PC-9 (cell line): Measurements from ENCODE around the gene VGLL2.

Experiments used
- EZH2 ChIP-seq: fragments of 200-600 bp; sonication (generic); IDR thresholded peaks from 2 replicates; pipeline ENCODE4 v1.8.0; 2017; ENCODE audit warnings: antibody characterized with exemption, low read depth
- TF ChIP-seq, protein P1 (sequence below): fragments of 200-600 bp; sonication (generic); conservative IDR thresholded peaks from 2 replicates; pipeline ENCODE4 v1.6.1; 2017; ENCODE audit warnings: mixed run types, antibody characterized with exemption, mild to moderate bottlenecking, moderate library complexity

DNA sequence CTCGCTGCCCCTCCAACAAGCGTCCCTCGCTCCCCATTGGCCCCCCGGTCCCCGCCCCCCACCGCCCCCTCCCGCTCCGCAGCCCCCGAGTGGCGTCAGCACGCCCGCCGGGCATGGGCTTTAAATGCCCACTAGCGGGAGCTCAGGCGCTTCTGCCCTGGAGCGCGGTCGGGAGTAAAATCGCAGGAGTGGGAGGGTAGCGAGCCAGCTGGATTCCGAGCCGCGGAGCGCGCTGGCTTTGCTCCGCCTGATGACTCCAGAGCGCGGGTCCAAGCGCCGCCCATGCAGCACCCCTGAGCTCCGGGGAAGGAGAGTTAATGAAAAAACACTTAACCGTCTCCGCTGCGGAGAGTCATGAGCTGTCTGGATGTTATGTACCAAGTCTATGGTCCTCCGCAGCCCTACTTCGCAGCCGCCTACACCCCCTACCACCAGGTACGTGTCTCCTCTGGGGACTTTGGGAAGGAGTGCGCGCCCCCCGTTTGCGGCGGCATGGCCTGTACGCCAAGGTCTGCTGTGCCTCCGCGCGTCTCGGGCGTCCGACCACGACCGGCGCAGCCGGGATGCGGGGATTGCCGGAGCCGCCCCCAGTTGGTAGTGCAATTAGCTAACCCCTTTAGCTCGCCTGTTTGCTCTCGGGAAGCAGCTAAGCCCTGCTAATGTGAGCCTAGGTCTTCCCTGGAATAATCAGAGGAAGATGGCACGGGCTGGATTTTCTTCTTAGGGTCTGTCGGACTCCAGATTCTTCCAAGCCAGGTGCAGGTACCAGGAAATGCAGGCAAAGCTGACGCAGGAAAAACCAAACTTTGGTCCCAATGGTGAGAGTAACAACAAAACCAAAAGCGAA lies at the start of gene VGLL2:
- TF ChIP-seq, protein P1, sequence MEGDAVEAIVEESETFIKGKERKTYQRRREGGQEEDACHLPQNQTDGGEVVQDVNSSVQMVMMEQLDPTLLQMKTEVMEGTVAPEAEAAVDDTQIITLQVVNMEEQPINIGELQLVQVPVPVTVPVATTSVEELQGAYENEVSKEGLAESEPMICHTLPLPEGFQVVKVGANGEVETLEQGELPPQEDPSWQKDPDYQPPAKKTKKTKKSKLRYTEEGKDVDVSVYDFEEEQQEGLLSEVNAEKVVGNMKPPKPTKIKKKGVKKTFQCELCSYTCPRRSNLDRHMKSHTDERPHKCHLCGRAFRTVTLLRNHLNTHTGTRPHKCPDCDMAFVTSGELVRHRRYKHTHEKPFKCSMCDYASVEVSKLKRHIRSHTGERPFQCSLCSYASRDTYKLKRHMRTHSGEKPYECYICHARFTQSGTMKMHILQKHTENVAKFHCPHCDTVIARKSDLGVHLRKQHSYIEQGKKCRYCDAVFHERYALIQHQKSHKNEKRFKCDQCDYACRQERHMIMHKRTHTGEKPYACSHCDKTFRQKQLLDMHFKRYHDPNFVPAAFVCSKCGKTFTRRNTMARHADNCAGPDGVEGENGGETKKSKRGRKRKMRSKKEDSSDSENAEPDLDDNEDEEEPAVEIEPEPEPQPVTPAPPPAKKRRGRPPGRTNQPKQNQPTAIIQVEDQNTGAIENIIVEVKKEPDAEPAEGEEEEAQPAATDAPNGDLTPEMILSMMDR = no peak
- TF ChIP-seq EZH2 = no peak
